H1 (cell line): ENCODE data around the gene EPB41L4A. TPM values are rescaled to one million over a fixed set of nuclear protein-coding genes. Genes with fewer than 3 reads are reported as not detected.

Source experiments
- CTCF ChIA-PET: fragments of 300-600 bp; sonication (Branson Sonifier 250); formaldehyde crosslinking; loops from one replicate; lab custom pipeline; 2021; ENCODE audit not compliant: partially characterized antibody; lab: Charles Lee
- POLR2A ChIA-PET: fragments of 300-600 bp; sonication (Branson Sonifier 250); formaldehyde crosslinking; loops from one replicate; lab custom pipeline; 2021; ENCODE audit warnings: inconsistent platforms; ENCODE audit not compliant: partially characterized antibody; lab: Charles Lee
- DNase-seq, 2 experiments: peaks; one replicate each; pipeline versions ENCODE4 v3.0.0 to v3.0.0-alpha.2; 2010 to 2022; ENCODE audit warnings: low spot score in 2 of 2, low read depth in 1 of 2, mixed read lengths in 1 of 2
- FAIRE-seq: peaks from 2 replicates; lab custom pipeline; 2011; peaks lifted over from hg19 to GRCh38; lab: Jason Lieb, UNC
- H2AFZ ChIP-seq: 2 replicates; pipeline ENCODE4 v1.8.1; 2012; ENCODE audit warnings: low read length, inconsistent platforms
- H2AK5ac ChIP-seq: 2 replicates; pipeline ENCODE4 v1.6.1; 2013; ENCODE audit warnings: low read depth, low read length
- H2BK120ac ChIP-seq: replicated peaks from 2 replicates; pipeline ENCODE3; 2013; ENCODE audit warnings: low read depth, low read length, inconsistent platforms
- H2BK12ac ChIP-seq: 2 replicates; pipeline ENCODE4 v1.6.1; 2013; ENCODE audit warnings: low read depth, low read length
- H2BK15ac ChIP-seq: 2 replicates; pipeline ENCODE4 v1.6.1; 2013; ENCODE audit warnings: low read length
- H2BK20ac ChIP-seq: 2 replicates; pipeline ENCODE4 v1.6.1; 2013; ENCODE audit warnings: low read length
- H2BK5ac ChIP-seq: 2 replicates; pipeline ENCODE4 v1.6.1; 2013; ENCODE audit warnings: low read depth, low read length
- H3K14ac ChIP-seq: 2 replicates; pipeline ENCODE4 v1.6.1; 2013; ENCODE audit warnings: inconsistent platforms; ENCODE audit not compliant: insufficient read length
- H3K18ac ChIP-seq: 2 replicates; pipeline ENCODE4 v1.6.1; 2013; ENCODE audit warnings: low read length; ENCODE audit errors: extremely low read depth
- H3K23ac ChIP-seq: 2 replicates; pipeline ENCODE4 v1.6.1; 2013; ENCODE audit warnings: inconsistent platforms; ENCODE audit not compliant: insufficient read length
- H3K23me2 ChIP-seq: 2 replicates; pipeline ENCODE4 v1.6.1; 2013; ENCODE audit warnings: low read depth, low read length
- H3K27ac ChIP-seq: 2 replicates; pipeline ENCODE4 v1.6.1; 2011; ENCODE audit warnings: low read depth, low read length, inconsistent platforms
- H3K27me3 ChIP-seq, 4 experiments: replicated peaks in 1 of 4; 1 replicate in 1 of 4; 2 replicates in 3 of 4; pipeline versions ENCODE4 v1.6.1 to v1.8.1; 2011 to 2013; ENCODE audit warnings: low read length in 3 of 4, mild to moderate bottlenecking in 3 of 4, inconsistent platforms in 2 of 4, mixed read lengths in 2 of 4, moderate library complexity in 1 of 4; ENCODE audit not compliant: control insufficient read depth in 3 of 4, insufficient read depth in 3 of 4; ENCODE audit errors: extremely low read depth in 1 of 4
- H3K36me3 ChIP-seq, 4 experiments: 2 replicates each; pipeline versions ENCODE4 v1.6.1 to v1.8.1; 2011 to 2013; ENCODE audit warnings: mild to moderate bottlenecking in 4 of 4, low read length in 3 of 4, moderate library complexity in 2 of 4, control low read depth in 1 of 4, inconsistent platforms in 1 of 4; ENCODE audit not compliant: insufficient read depth in 4 of 4, control insufficient read depth in 2 of 4
- H3K4ac ChIP-seq: replicated peaks from 2 replicates; pipeline ENCODE3; 2013; ENCODE audit warnings: low read length, low read depth, mixed read lengths, inconsistent platforms; ENCODE audit not compliant: insufficient read length
- H3K4me1 ChIP-seq, 4 experiments: replicated peaks in 1 of 4; 1 replicate in 1 of 4; 2 replicates in 3 of 4; pipeline versions ENCODE4 v1.6.1 to v1.8.1; 2011 to 2013; ENCODE audit warnings: low read length in 3 of 4, inconsistent platforms in 2 of 4, mixed read lengths in 1 of 4; ENCODE audit not compliant: insufficient read depth in 4 of 4, control insufficient read depth in 3 of 4
- H3K4me2 ChIP-seq, 2 experiments: 2 replicates each; pipeline versions ENCODE4 v1.6.1 to v1.8.1; 2011 to 2013; ENCODE audit warnings: low read depth in 2 of 2, low read length in 2 of 2, control low read depth in 1 of 2, inconsistent platforms in 1 of 2, mild to moderate bottlenecking in 1 of 2; ENCODE audit not compliant: insufficient read depth in 1 of 2
- H3K4me3 ChIP-seq, 4 experiments: fragments of 200-600, 300-600 bp in 1 of 4; sonication (generic), shearing (Covaris generic), sonication (Bioruptor Twin) in 1 of 4; 2 replicates each; pipeline versions ENCODE4 v1.5.1 to v1.8.1; 2011 to 2016; ENCODE audit warnings: low read length in 4 of 4, low read depth in 3 of 4, control low read depth in 2 of 4, inconsistent platforms in 2 of 4, mild to moderate bottlenecking in 2 of 4, mixed read lengths in 1 of 4, moderate library complexity in 1 of 4; ENCODE audit not compliant: insufficient read depth in 2 of 4; ENCODE audit errors: extremely low read depth in 1 of 4
- H3K56ac ChIP-seq: replicated peaks from 2 replicates; pipeline ENCODE3; 2013; ENCODE audit warnings: low read depth, mild to moderate bottlenecking, mixed read lengths, low read length, inconsistent platforms; ENCODE audit not compliant: insufficient read length
- H3K79me1 ChIP-seq: 2 replicates; pipeline ENCODE4 v1.6.1; 2013; ENCODE audit warnings: low read depth, low read length, control low read depth
- H3K79me2 ChIP-seq, 2 experiments: 2 replicates each; pipeline versions ENCODE4 v1.6.1 to v1.8.1; 2012 to 2013; ENCODE audit warnings: low read length in 2 of 2, mild to moderate bottlenecking in 2 of 2, inconsistent platforms in 1 of 2; ENCODE audit not compliant: insufficient read depth in 2 of 2, control insufficient read depth in 1 of 2
- H3K9ac ChIP-seq, 4 experiments: replicated peaks in 1 of 4; 1 replicate in 1 of 4; 2 replicates in 3 of 4; pipeline versions ENCODE4 v1.6.1 to v1.8.1; 2011 to 2013; ENCODE audit warnings: low read depth in 3 of 4, low read length in 3 of 4, control low read depth in 2 of 4, mild to moderate bottlenecking in 2 of 4, moderate library complexity in 2 of 4, inconsistent platforms in 1 of 4; ENCODE audit errors: extremely low read depth in 1 of 4
- H3K9me3 ChIP-seq, 2 experiments: 2 replicates each; pipeline versions ENCODE4 v1.6.1 to v1.8.1; 2012 to 2013; ENCODE audit warnings: mild to moderate bottlenecking in 2 of 2, moderate library complexity in 2 of 2, control low read depth in 1 of 2, inconsistent platforms in 1 of 2, low read depth in 1 of 2, low read length in 1 of 2, mixed read lengths in 1 of 2; ENCODE audit not compliant: insufficient read depth in 2 of 2
- H4K20me1 ChIP-seq, 2 experiments: replicated peaks in 1 of 2; 2 replicates each; pipeline versions ENCODE3 to v1.8.1; 2011 to 2013; ENCODE audit warnings: inconsistent platforms in 2 of 2, low read length in 2 of 2, mild to moderate bottlenecking in 1 of 2; ENCODE audit not compliant: insufficient read depth in 2 of 2, control insufficient read depth in 1 of 2
- H4K5ac ChIP-seq: 2 replicates; pipeline ENCODE4 v1.6.1; 2013; ENCODE audit warnings: low read length, low read depth, mixed read lengths, inconsistent platforms; ENCODE audit not compliant: insufficient read length
- H4K8ac ChIP-seq: 2 replicates; pipeline ENCODE4 v1.8.0; 2013; ENCODE audit warnings: mild to moderate bottlenecking, moderate library complexity, low read length, inconsistent platforms; ENCODE audit not compliant: insufficient read depth; ENCODE audit errors: extremely low read depth
- H4K91ac ChIP-seq: replicated peaks from 2 replicates; pipeline ENCODE3; 2013; ENCODE audit warnings: low read length, mixed read lengths, inconsistent platforms; ENCODE audit not compliant: insufficient read length
- BACH1 ChIP-seq: IDR thresholded peaks from 2 replicates; pipeline ENCODE4 v1.6.1; 2012; ENCODE audit warnings: low read length, improper control_type of control experiment
- BCL11A ChIP-seq, 2 experiments: IDR thresholded peaks; one replicate each; pipeline ENCODE4 v1.6.1; 2011; ENCODE audit warnings: low read depth in 2 of 2, low read length in 2 of 2, mild to moderate bottlenecking in 2 of 2
- CBX5 ChIP-seq: fragments of 300-800, 300-1000 bp; sonication (generic); IDR thresholded peaks from 2 replicates; pipeline ENCODE4 v1.7.1; 2016; ENCODE audit warnings: antibody characterized with exemption, low read length, low read depth
- GTF2F1 ChIP-seq: IDR thresholded peaks from 2 replicates; pipeline ENCODE4 v1.6.1; 2012; ENCODE audit warnings: low read depth, low read length, improper control_type of control experiment, borderline replicate concordance
- KDM5A ChIP-seq: fragments of 200-600 bp; IDR thresholded peaks from 2 replicates; pipeline ENCODE4 v1.7.1; 2012; ENCODE audit warnings: mild to moderate bottlenecking, low read length, inconsistent platforms, mixed read lengths
- MAFK ChIP-seq: IDR thresholded peaks from 2 replicates; pipeline ENCODE4 v1.6.1; 2012; ENCODE audit warnings: low read depth, mild to moderate bottlenecking, improper control_type of control experiment, low read length
- POLR2A ChIP-seq, 2 experiments: IDR thresholded peaks; 1 replicate in 1 of 2; 2 replicates in 1 of 2; pipeline ENCODE4 v1.6.1; 2011; ENCODE audit warnings: low read depth in 2 of 2, low read length in 2 of 2, mild to moderate bottlenecking in 2 of 2; ENCODE audit errors: control extremely low read depth in 1 of 2
- RFX5 ChIP-seq: IDR thresholded peaks from 2 replicates; pipeline ENCODE4 v1.6.1; 2011; ENCODE audit warnings: low read depth, low read length, improper control_type of control experiment, borderline replicate concordance
- SIN3A ChIP-seq, 2 experiments: IDR thresholded peaks in 1 of 2; conservative IDR thresholded peaks in 1 of 2; 2 replicates each; pipeline ENCODE4 v1.6.1; 2011 to 2012; ENCODE audit warnings: low read length in 2 of 2, improper control_type of control experiment in 1 of 2, low read depth in 1 of 2, mild to moderate bottlenecking in 1 of 2
- SP1 ChIP-seq: IDR thresholded peaks from 2 replicates; pipeline ENCODE4 v1.6.1; 2011; ENCODE audit warnings: low read depth, low read length
- SP4 ChIP-seq: IDR thresholded peaks from 2 replicates; pipeline ENCODE4 v1.6.1; 2012; ENCODE audit warnings: low read length, inconsistent platforms
- YY1 ChIP-seq: IDR thresholded peaks from 2 replicates; pipeline ENCODE4 v1.6.1; 2011; ENCODE audit warnings: low read depth, mild to moderate bottlenecking, low read length
- WGBS, 2 experiments: shearing (Covaris generic) in 1 of 2; methylation state at CpG; one replicate each; pipeline versions ENCODE4 v1.1.6 to v1.1.7; 2013 to 2015; ENCODE audit warnings: low lambda C conversion rate in 2 of 2, mixed read lengths in 2 of 2, inconsistent platforms in 1 of 2, low coverage in 1 of 2, missing lambda C conversion rate in 1 of 2; ENCODE audit not compliant: insufficient replicate concordance in 2 of 2, insufficient coverage in 1 of 2, insufficient read length in 1 of 2; ENCODE audit errors: extremely low coverage in 1 of 2, missing lambda C conversion rate in 1 of 2; 5-methylcytosine and 5-hydroxymethylcytosine counted together
- polyA plus RNA-seq, 7 experiments: library from polyadenylated mRNA; depleted of rRNA in 3 of 7; stranded (reverse) in 5 of 7; unstranded in 2 of 7; fragments of >200 nt in 5 of 7; fragments of 200-250 nt in 2 of 7; gene quantifications; 1 replicate in 5 of 7; 2 replicates in 1 of 7; 4 replicates in 1 of 7; pipeline versions ENCODE4 v1.2.1 to v1.2.3, GENCODE V29; 2011 to 2013; ENCODE audit warnings: missing spikeins in 2 of 7, mixed read lengths in 2 of 7
- total RNA-seq: library from RNA; stranded (reverse); fragmentation: NEBNext Ultra II Directional; extraction: Animal tissue kit (Norgen Biotek cat#: 25700); gene quantifications from 2 replicates; pipeline ENCODE4 v1.2.1, GENCODE V29; 2021
- TF ChIP-seq, protein P1 (sequence below): IDR thresholded peaks from 2 replicates; pipeline ENCODE4 v1.6.1; 2012; ENCODE audit warnings: inconsistent platforms
- TF ChIP-seq, protein P2 (sequence below): IDR thresholded peaks from 2 replicates; pipeline ENCODE4 v1.6.1; 2011; ENCODE audit warnings: low read length, improper control_type of control experiment

Gene EPB41L4A
- total and polyA plus RNA-seq, 2 of the 8 experiments (the other 6 are each of a cell fraction or from before 2014, with no cell fraction given) = 1.6 to 4.6 TPM

DNA sequence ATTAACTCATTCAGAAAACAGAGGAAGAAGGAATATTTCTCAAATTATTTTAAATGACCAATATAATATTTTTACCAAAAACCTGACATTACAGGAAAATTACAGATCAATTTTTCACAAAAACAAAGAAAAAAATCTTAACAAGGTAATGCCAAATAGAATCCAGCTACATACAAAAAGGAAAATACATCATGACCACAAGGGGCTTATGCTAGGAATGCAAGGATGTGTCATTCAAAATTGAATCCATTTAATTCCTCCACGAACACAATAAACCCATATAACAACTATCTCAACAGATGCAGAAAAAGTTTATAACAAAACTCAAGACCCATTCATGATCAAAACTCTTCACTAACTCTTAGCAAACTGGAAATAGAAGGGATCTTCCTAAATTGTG is 239.8 kb downstream of the EPB41L4A start:
- DNase-seq = no peak
- no peak for FAIRE-seq
- Histone ChIP-seq H3K4me1 (peaks cover 0 to 6% (median under 1%) of the 10 kb centered on the region in 4 experiments; a peak in 1 of 7 replicates), H4K5ac (no peak overlapping the region), H3K9ac (no peak overlapping the region), H3K4me3 (no peak overlapping the region), H3K4ac (no peak overlapping the region), H3K27ac (no peak overlapping the region), H3K9me3 (no peaks in the 10 kb centered on the region), H2AK5ac (no peak overlapping the region), H3K4me2 (no peak overlapping the region), H3K18ac (no peak overlapping the region), H4K91ac (no peak overlapping the region), H2BK15ac (no peak overlapping the region), H4K8ac (no peak overlapping the region), H3K79me2 (no peaks in the 10 kb centered on the region), H2AFZ (no peak overlapping the region), H3K79me1 (no peaks in the 10 kb centered on the region), H3K27me3 (no peaks in the 10 kb centered on the region), H2BK5ac (no peak overlapping the region), H2BK120ac (no peak overlapping the region), H2BK12ac (no peak overlapping the region), H3K56ac (no peak overlapping the region), H3K23me2 (no peaks in the 10 kb centered on the region), H2BK20ac (no peak overlapping the region), H3K36me3 (no peaks in the 10 kb centered on the region), H4K20me1 (no peaks in the 10 kb centered on the region), H3K23ac (no peak overlapping the region), H3K14ac (no peak overlapping the region)
- POLR2A ChIA-PET = interaction anchor here (0.6 to 1.8 kb wide), 2 partner anchors 11 to 14 kb away, joined by 3 to 7 read pairs; no protein-coding TSS in a partner anchor
- CTCF ChIA-PET = interaction anchor here (0.6 to 2.1 kb wide), 7 partner anchors 16 to 578 kb away, joined by 3 to 9 read pairs (median 4); partner anchors contain the start of gene EPB41L4A
- WGBS, 2 experiments = 79% methylated on average over 1 of the region's 1 CpG; no CpG with 5 or more reads in 1 of the 2 experiments
- TF ChIP-seq GTF2F1 = no peak
- TF ChIP-seq YY1 = no peak
- TF ChIP-seq SP4 = no peak
- TF ChIP-seq KDM5A = no peak
- TF ChIP-seq MAFK = no peak
- TF ChIP-seq BACH1 = no peak
- TF ChIP-seq, protein P1, sequence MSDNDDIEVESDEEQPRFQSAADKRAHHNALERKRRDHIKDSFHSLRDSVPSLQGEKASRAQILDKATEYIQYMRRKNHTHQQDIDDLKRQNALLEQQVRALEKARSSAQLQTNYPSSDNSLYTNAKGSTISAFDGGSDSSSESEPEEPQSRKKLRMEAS = no peak
- TF ChIP-seq SP1 = no peak
- no peak for TF ChIP-seq SIN3A (conservative IDR thresholded peaks at IDR 0.05 in 1 of 2, IDR thresholded peaks at IDR 0.05 in 1 of 2; ENCODE audit: low read depth in 1 of 2, low read length in 2 of 2)
- no peak for TF ChIP-seq BCL11A (IDR thresholded peaks at IDR 0.05; ENCODE audit: low read depth in 2 of 2, low read length in 2 of 2)
- TF ChIP-seq RFX5 = no peak
- no peak for TF ChIP-seq CBX5
- TF ChIP-seq POLR2A (IDR thresholded peaks at IDR 0.05; ENCODE audit: control extremely low read depth in 1 of 2, low read depth in 2 of 2, low read length in 2 of 2) = no peak
- TF ChIP-seq, protein P2, sequence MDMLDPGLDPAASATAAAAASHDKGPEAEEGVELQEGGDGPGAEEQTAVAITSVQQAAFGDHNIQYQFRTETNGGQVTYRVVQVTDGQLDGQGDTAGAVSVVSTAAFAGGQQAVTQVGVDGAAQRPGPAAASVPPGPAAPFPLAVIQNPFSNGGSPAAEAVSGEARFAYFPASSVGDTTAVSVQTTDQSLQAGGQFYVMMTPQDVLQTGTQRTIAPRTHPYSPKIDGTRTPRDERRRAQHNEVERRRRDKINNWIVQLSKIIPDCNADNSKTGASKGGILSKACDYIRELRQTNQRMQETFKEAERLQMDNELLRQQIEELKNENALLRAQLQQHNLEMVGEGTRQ = no peak
